ENCODE results near the gene STEAP4. TPM values are rescaled to one million over a fixed set of nuclear protein-coding genes. Genes with fewer than 3 reads are reported as not detected.

STEAP4 gene
- total RNA-seq, 2 donors from 2014 or later: 124 to 202 TPM

DNA sequence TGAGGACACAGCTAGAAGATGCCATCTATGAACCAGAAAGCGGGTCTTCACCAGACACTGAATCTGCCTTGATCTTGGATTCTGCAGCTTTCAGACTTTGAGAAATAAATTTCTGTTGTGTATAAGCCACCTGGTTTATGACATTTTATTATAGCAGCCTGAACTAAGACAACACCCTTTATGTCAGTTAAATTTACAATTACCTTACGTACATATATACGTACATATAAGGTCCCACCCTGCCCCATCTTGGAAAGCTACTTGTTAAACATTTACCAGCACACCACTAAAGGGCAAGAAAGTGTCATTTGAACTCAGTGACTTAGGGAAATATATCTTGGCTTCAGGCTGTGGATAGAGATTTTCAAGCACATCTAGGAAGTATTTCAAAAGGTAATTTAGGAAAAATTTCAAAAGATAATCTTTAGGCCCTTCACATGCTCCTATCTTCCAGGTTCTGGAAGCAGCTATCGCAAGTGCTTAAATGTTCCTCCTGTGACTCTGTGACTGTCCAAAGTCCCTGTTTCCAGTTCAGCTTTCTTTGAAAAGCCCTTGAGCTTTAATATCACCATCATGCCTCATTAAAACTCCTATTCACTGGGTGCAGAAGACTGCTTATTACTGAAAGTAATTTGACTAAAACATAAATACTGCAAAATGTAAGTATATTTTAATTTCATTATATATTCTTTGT lies 77.2 kb downstream of the STEAP4 start:
- DNase-seq (ENCODE audit: low spot score): no peak
- intact Hi-C loops (cut with DNase I): no loop called here

- intact Hi-C loops (cut with DNase I): no loop called here
- DNase-seq (ENCODE audit: low spot score): no peak
Observed at GRCh38 chr7:88226886-88227516, 79.7 kb downstream of the STEAP4 start.

DNA sequence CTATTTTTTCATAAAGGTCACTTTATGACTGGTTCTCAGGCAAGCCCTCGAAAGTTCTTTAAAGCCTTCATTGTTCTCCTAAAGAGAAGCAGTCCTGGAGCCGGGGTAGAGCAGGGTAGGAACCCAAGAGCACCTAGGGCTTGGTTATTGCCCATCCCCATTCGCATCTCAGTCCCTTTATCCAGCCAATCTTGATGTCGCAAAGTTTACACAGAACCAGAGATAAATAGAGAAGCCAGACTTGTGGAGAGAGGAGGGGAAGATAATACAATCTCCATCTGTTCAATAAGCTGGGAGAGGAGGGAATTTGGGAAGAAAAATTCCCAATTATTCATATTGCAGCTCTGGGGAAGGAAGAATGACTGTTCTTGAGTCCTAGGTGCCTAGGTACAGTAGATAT lies 80.5 kb downstream of the STEAP4 start:
- intact Hi-C loops (cut with DNase I): no loop called here
- no peak for DNase-seq (ENCODE audit: low spot score)

GRCh38 chr7:88224601-88225275 lies 82.0 kb downstream of the STEAP4 start:
- intact Hi-C loops (cut with DNase I): no loop called here
- DNase-seq (ENCODE audit: low spot score): no peak

DNA sequence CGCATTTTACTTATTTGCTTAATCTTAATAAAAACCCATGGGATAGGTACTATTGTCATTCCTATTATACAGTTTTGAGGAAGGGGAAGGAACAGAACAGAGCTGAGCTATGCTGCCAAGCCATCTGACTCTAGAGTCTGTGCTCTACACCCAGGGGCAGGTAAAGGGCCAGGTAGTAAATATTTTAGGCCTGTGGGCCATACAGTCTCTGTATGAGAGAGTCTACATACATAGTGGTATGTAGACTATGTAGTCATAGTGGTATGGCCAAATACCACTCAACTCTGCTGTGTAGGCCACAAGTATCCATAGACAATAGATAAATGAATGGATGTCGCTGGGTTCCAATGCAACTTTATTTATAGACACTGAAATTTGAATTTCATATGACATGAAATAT lies 83.4 kb downstream of the STEAP4 start:
- intact Hi-C loops (cut with DNase I): no loop called here
- no peak for DNase-seq (ENCODE audit: low spot score)

Other genes starting within 250 kb of the STEAP4 start
- gene SRI, start 86.9 kb downstream of the STEAP4 start, total RNA-seq: 100 to 1,000 TPM in 1 of 2 donors, 10 to 100 TPM in 1; 93.6 to 103 TPM

Measured in posterior vena cava (tissue), 2 donors.